HepG2 (cell line): ENCODE measurements around the gene PTX4. TPM values are rescaled to one million over a fixed set of nuclear protein-coding genes. Genes with fewer than 3 reads are reported as not detected.

Experiments
- FOXK2 ChIP-seq: fragments of 450-650 bp; IDR thresholded peaks from 2 replicates; pipeline ENCODE4 v1.6.1; 2016
- FOXP1 ChIP-seq, 2 experiments: fragments of 450-650 bp in 1 of 2; IDR thresholded peaks; 2 replicates each; pipeline ENCODE4 v1.6.1; 2017 to 2018; ENCODE audit warnings: antibody characterized with exemption in 1 of 2
- HNRNPL ChIP-seq: fragments of 200-400 bp; formaldehyde crosslinking; IDR thresholded peaks from 2 replicates; pipeline ENCODE4 v1.6.1; 2017; ENCODE audit warnings: mild to moderate bottlenecking, low read depth, low read length
- HNRNPUL1 ChIP-seq: fragments of 200-400 bp; formaldehyde crosslinking; IDR thresholded peaks from 2 replicates; pipeline ENCODE4 v1.6.1; 2017; ENCODE audit warnings: low read depth, mild to moderate bottlenecking, low read length, moderate library complexity
- MAFK ChIP-seq, 2 experiments: IDR thresholded peaks in 1 of 2; conservative IDR thresholded peaks in 1 of 2; 2 replicates each; pipeline ENCODE4 v1.6.1; 2011; ENCODE audit warnings: improper control_type of control experiment in 2 of 2, low read length in 2 of 2
- PHF5A ChIP-seq: IDR thresholded peaks from one replicate; pipeline ENCODE4 v1.6.1; 2018; ENCODE audit warnings: low read depth, missing genetic modification reagents; ENCODE audit not compliant: unreplicated experiment
- RXRB ChIP-seq: IDR thresholded peaks from 2 replicates; pipeline ENCODE4 v1.6.1; 2016; ENCODE audit warnings: borderline replicate concordance, missing genetic modification reagents, missing compliant biosample characterization
- SMAD1 ChIP-seq: sonication (generic); formaldehyde crosslinking; IDR thresholded peaks from 2 replicates; pipeline ENCODE4 v1.4.0; 2020; ENCODE audit warnings: missing genetic modification reagents, low read depth, mild to moderate bottlenecking, borderline replicate concordance
- SMAD9 ChIP-seq: sonication (generic); formaldehyde crosslinking; IDR thresholded peaks from 2 replicates; pipeline ENCODE4 v1.5.1; 2020; ENCODE audit warnings: mild to moderate bottlenecking, missing genetic modification reagents
- SYNCRIP ChIP-seq: fragments of 200-400 bp; formaldehyde crosslinking; IDR thresholded peaks from 2 replicates; pipeline ENCODE4 v1.6.1; 2018; ENCODE audit warnings: mild to moderate bottlenecking, low read depth, low read length; ENCODE audit not compliant: insufficient read depth
- TMF1 ChIP-seq: sonication (generic); formaldehyde crosslinking; IDR thresholded peaks from 2 replicates; pipeline ENCODE4 v1.8.1; 2022; ENCODE audit warnings: low read depth, missing genetic modification reagents
- YEATS2 ChIP-seq: sonication (generic); formaldehyde crosslinking; IDR thresholded peaks from 2 replicates; pipeline ENCODE4 v1.4.0; 2020; ENCODE audit warnings: missing genetic modification reagents, borderline replicate concordance
- ZBTB20 ChIP-seq: sonication (generic); formaldehyde crosslinking; IDR thresholded peaks from 2 replicates; pipeline ENCODE4 v1.8.1; 2023; ENCODE audit warnings: missing genetic modification reagents, low read depth, mild to moderate bottlenecking, borderline replicate concordance
- ZFP82 ChIP-seq: sonication (generic); formaldehyde crosslinking; IDR thresholded peaks from 2 replicates; pipeline ENCODE4 v1.5.1; 2020; ENCODE audit warnings: mild to moderate bottlenecking, missing genetic modification reagents, borderline replicate concordance
- ZNF143 ChIP-seq: sonication (generic); formaldehyde crosslinking; IDR thresholded peaks from 2 replicates; pipeline ENCODE4 v1.4.0; 2020; ENCODE audit warnings: missing genetic modification reagents
- ZNF235 ChIP-seq: sonication (generic); formaldehyde crosslinking; IDR thresholded peaks from 2 replicates; pipeline ENCODE4 v1.8.1; 2023; ENCODE audit warnings: mild to moderate bottlenecking, missing genetic modification reagents, borderline replicate concordance
- ZNF296 ChIP-seq: sonication (generic); formaldehyde crosslinking; conservative IDR thresholded peaks from 2 replicates; pipeline ENCODE4 v1.5.0; 2020; ENCODE audit warnings: mild to moderate bottlenecking, missing genetic modification reagents
- ZNF660 ChIP-seq: sonication (generic); formaldehyde crosslinking; IDR thresholded peaks from 2 replicates; pipeline ENCODE4 v1.5.1; 2020; ENCODE audit warnings: mild to moderate bottlenecking, low read depth, missing genetic modification reagents, borderline replicate concordance
- ZNF792 ChIP-seq: IDR thresholded peaks from 2 replicates; pipeline ENCODE4 v1.6.1; 2016
- polyA plus RNA-seq, 8 experiments: library from polyadenylated mRNA; depleted of rRNA in 3 of 8; stranded (reverse) in 7 of 8; unstranded in 1 of 8; fragments of >200 nt; fragmentation: Illumina TruSeq in 4 of 8; extraction: Trizol in 4 of 8; gene quantifications; 2 replicates each; pipeline versions ENCODE4 v1.2.1 to v1.2.3, GENCODE V29; 2011 to 2016; ENCODE audit warnings: low read depth in 4 of 8, missing spikeins in 1 of 8, mixed read lengths in 1 of 8; ENCODE audit not compliant: insufficient read depth in 1 of 8
- total RNA-seq, 5 experiments: library from RNA; depleted of rRNA; stranded (reverse); fragments of >200 nt; fragmentation: Illumina TruSeq; extraction: Trizol; gene quantifications; 2 replicates each; pipeline ENCODE4 v1.2.3, GENCODE V29; 2016; ENCODE audit warnings: low read depth in 1 of 5
- TF ChIP-seq, protein P1 (sequence below): sonication (generic); formaldehyde crosslinking; IDR thresholded peaks from 2 replicates; pipeline ENCODE4 v1.4.0; 2020; ENCODE audit warnings: missing genetic modification reagents
- TF ChIP-seq, protein P2 (sequence below), 2 experiments: sonication (generic) in 1 of 2; formaldehyde crosslinking in 1 of 2; IDR thresholded peaks; 2 replicates each; pipeline versions ENCODE4 v1.4.0 to v1.6.1; 2016 to 2020; ENCODE audit warnings: borderline replicate concordance in 1 of 2, low read depth in 1 of 2, mild to moderate bottlenecking in 1 of 2, missing genetic modification reagents in 1 of 2
- TF ChIP-seq, protein P3 (sequence below): sonication (generic); formaldehyde crosslinking; IDR thresholded peaks from 2 replicates; pipeline ENCODE4 v1.5.0; 2020; ENCODE audit warnings: mild to moderate bottlenecking, missing genetic modification reagents

Gene PTX4
- total and polyA plus RNA-seq, 2 of the 13 experiments (the other 11 are each of a cell fraction or from before 2014, with no cell fraction given): 0.04 TPM; not detected in 1

DNA sequence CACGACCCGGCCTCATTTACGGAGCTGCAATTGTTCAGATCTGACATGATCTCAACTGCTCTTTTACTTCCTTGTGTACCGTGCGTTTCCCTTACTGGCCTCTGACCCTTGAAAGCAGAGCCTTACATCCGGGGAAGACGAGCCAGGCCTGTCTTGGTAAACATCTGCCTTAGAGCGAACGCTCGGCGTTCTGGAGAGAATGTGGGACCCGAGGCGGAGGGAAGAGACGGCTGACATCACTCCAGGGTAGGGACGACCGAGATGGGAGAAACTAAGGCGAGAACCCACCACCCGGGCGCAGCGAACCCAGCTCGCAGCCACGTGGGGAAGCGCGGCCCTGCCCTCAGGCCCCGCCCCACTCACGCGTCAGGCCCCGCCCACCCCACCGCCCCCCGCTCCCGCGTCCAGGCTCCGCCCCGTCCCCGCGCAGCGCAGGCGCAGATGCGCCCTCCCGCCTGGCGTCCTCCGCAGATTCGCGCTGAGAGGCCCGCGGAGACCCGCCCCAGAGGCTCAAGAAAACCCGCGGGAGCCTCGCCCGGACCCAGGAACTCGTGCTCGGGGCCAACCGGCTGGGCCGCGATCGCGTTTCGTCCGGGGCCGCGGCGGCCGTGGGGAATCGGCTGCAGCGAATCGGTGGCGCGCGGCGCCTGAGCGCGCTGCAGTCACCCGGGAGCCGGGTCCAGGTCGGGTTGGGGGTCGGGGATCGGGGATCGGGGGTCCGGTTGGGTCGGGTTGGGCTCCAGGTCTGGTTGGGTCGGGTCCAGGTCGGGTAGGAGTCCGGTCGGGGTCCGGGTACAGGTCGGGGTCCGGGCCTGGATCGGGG, 4.4 kb upstream of the PTX4 start, which contains the start of gene TELO2 (continued):
- TF ChIP-seq HNRNPL (no peak), ZFP82 (CRISPR knock-in tag) (no peak), ZBTB20 (CRISPR knock-in tag) (no peak), RXRB (CRISPR knock-in tag) (0 out of 2 replicates have a peak, but pooled peaks have one; percentile 36), ZNF143 (CRISPR knock-in tag) (no peak), TMF1 (CRISPR knock-in tag) (no peak), MAFK (conservative IDR thresholded peaks at IDR 0.05 in 1 of 2, IDR thresholded peaks at IDR 0.05 in 1 of 2; ENCODE audit: low read length in 2 of 2) (no peak), ZNF660 (CRISPR knock-in tag) (no peak), ZNF296 (CRISPR knock-in tag) (0 out of 2 replicates have a peak, but pooled peaks have one; percentile 49), ZNF792 (CRISPR knock-in tag) (peak; percentile 74; the same call in 1 of the 2 replicates), ZNF235 (CRISPR knock-in tag) (no peak), YEATS2 (peak; percentile 91), FOXK2 (peak; percentile 18; the same call in 1 of the 2 replicates), PHF5A (CRISPR knock-in tag) (peak; percentile 39), FOXP1 (IDR thresholded peaks at IDR 0.05) (no peak), FOXP1 (CRISPR knock-in tag; IDR thresholded peaks at IDR 0.05) (no peak), SMAD1 (no peak), SMAD9 (no peak), HNRNPUL1 (no peak), SYNCRIP (no peak)
- TF ChIP-seq, protein P1, sequence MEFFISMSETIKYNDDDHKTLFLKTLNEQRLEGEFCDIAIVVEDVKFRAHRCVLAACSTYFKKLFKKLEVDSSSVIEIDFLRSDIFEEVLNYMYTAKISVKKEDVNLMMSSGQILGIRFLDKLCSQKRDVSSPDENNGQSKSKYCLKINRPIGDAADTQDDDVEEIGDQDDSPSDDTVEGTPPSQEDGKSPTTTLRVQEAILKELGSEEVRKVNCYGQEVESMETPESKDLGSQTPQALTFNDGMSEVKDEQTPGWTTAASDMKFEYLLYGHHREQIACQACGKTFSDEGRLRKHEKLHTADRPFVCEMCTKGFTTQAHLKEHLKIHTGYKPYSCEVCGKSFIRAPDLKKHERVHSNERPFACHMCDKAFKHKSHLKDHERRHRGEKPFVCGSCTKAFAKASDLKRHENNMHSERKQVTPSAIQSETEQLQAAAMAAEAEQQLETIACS (CRISPR knock-in tag): peak; percentile 63
- TF ChIP-seq, protein P2, sequence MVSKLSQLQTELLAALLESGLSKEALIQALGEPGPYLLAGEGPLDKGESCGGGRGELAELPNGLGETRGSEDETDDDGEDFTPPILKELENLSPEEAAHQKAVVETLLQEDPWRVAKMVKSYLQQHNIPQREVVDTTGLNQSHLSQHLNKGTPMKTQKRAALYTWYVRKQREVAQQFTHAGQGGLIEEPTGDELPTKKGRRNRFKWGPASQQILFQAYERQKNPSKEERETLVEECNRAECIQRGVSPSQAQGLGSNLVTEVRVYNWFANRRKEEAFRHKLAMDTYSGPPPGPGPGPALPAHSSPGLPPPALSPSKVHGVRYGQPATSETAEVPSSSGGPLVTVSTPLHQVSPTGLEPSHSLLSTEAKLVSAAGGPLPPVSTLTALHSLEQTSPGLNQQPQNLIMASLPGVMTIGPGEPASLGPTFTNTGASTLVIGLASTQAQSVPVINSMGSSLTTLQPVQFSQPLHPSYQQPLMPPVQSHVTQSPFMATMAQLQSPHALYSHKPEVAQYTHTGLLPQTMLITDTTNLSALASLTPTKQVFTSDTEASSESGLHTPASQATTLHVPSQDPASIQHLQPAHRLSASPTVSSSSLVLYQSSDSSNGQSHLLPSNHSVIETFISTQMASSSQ (IDR thresholded peaks at IDR 0.05; ENCODE audit: low read depth): no peak
- TF ChIP-seq, protein P2 (CRISPR knock-in tag; IDR thresholded peaks at IDR 0.05; ENCODE audit: borderline replicate concordance): no peak
- TF ChIP-seq, protein P3, sequence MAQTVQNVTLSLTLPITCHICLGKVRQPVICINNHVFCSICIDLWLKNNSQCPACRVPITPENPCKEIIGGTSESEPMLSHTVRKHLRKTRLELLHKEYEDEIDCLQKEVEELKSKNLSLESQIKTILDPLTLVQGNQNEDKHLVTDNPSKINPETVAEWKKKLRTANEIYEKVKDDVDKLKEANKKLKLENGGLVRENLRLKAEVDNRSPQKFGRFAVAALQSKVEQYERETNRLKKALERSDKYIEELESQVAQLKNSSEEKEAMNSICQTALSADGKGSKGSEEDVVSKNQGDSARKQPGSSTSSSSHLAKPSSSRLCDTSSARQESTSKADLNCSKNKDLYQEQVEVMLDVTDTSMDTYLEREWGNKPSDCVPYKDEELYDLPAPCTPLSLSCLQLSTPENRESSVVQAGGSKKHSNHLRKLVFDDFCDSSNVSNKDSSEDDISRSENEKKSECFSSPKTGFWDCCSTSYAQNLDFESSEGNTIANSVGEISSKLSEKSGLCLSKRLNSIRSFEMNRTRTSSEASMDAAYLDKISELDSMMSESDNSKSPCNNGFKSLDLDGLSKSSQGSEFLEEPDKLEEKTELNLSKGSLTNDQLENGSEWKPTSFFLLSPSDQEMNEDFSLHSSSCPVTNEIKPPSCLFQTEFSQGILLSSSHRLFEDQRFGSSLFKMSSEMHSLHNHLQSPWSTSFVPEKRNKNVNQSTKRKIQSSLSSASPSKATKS (CRISPR knock-in tag): no peak
